Pancreas (tissue), 10 donors: ENCODE data around the gene CCDC175. TPM values are rescaled to one million over a fixed set of nuclear protein-coding genes. Genes with fewer than 3 reads are reported as not detected.

Experiments
- ATAC-seq, 4 donors: fragments of 200-7000 bp; cut with Tn5 transposase; one replicate each; pipeline versions ENCODE4 v1.8.0 to v1.9.1; 2020; ENCODE audit warnings: mild to moderate bottlenecking in 4 of 4, moderate library complexity in 4 of 4
- DNase-seq, 6 donors: peaks; one replicate each; pipeline ENCODE4 v3.0.0-alpha.2; 2020
- FAIRE-seq: peaks from 2 replicates; lab custom pipeline; 2012; peaks lifted over from hg19 to GRCh38; lab: Jason Lieb, UNC
- H3K27ac ChIP-seq, 4 donors: fragments of 200-600 bp; sonication (generic); 1 replicate in 3 of 4; 2 replicates in 1 of 4; pipeline versions ENCODE4 v1.5.0 to v1.8.0; 2020
- H3K27me3 ChIP-seq, 4 donors: fragments of 200-600 bp; one replicate each; pipeline ENCODE4 v1.8.0; 2021
- H3K36me3 ChIP-seq, 3 donors: fragments of 200-600 bp; sonication (generic) in 1 of 3; one replicate each; pipeline versions ENCODE4 v1.5.0 to v1.8.0; 2020 to 2021
- H3K4me1 ChIP-seq, 3 donors: fragments of 200-600 bp; one replicate each; pipeline ENCODE4 v1.8.0; 2021
- H3K4me3 ChIP-seq, 4 donors: fragments of 200-600 bp; sonication (generic) in 2 of 4; one replicate each; pipeline versions ENCODE4 v1.5.0 to v1.8.0; 2020 to 2021
- H3K9me3 ChIP-seq, 4 donors: fragments of 200-600 bp; one replicate each; pipeline ENCODE4 v1.8.0; 2021
- CTCF ChIP-seq, 4 donors: fragments of 200-600 bp; sonication (generic) in 3 of 4; IDR thresholded peaks; one replicate each; pipeline versions ENCODE4 v1.5.0 to v1.8.0; 2021; ENCODE audit warnings: antibody characterized with exemption in 4 of 4
- WGBS, 2 donors: extraction: QIAGEN DNeasy Blood & Tissue Kit; methylation state at CpG; one replicate each; pipeline ENCODE4 v1.1.7; 2013; 5-methylcytosine and 5-hydroxymethylcytosine counted together
- intact Hi-C, 3 donors: fragments of 100-400 bp; cut with DNase I; formaldehyde crosslinking; loops; one replicate each; pipeline versions ENCODE4 v1.11.1 to v1.14.2; 2022
- polyA plus RNA-seq, 2 donors: library from polyadenylated mRNA; stranded (reverse); fragments of 200-250 nt; gene quantifications; one replicate each; pipeline ENCODE4 v1.2.3, GENCODE V29; 2013
- total RNA-seq, 6 donors: library from RNA; stranded (reverse); fragmentation: NEBNext Ultra II Directional in 4 of 6; extraction: Animal tissue kit (Norgen Biotek cat#: 25700) in 4 of 6; gene quantifications; one replicate each; pipeline versions ENCODE4 v1.2.1 to v1.2.4, GENCODE V29; 2021 to 2023
- donor health status: healthy with polysubstance abuse.
- donor health status: DM: no; HTN: no; CAD: no; lungs with moderate emphysema.
- donor health status: DM: no; HTN: no; CAD: no.
- donor health status: control.
- donor health status: control.
- donor health status: Bipolar disorder and iron deficiency.
- donor health status: DM: yes; HTN: yes; CAD: no.
- donor health status: DM: no; HTN: no; CAD: no.
- donor health status: DM: no; HTN: no; CAD: no.
- donor health status: DM: yes; HTN: yes; CAD: no.

CCDC175 gene
- total and polyA plus RNA-seq, 8 donors, result not detected

- 89 to 95% methylated on average over 3 of the region's 3 CpGs for WGBS, 2 donors
- Histone ChIP-seq H3K27me3 (no peaks in the 10 kb centered on the region), H3K9me3 (no peaks in the 10 kb centered on the region), H3K36me3 (peaks cover 0 to 10% (median 0%) of the 10 kb centered on the region in 3 donors), H3K4me3 (no peak overlapping the region), H3K27ac (no peak overlapping the region), H3K4me1 (peaks cover under 1 to 14% (median 9%) of the 10 kb centered on the region in 3 donors)
- no peak for DNase-seq
- ATAC-seq, result no peak
- intact Hi-C loops, result no loop called here
- TF ChIP-seq CTCF (IDR thresholded peaks at IDR 0.05), result no peak
- FAIRE-seq, result no peak
Observed at GRCh38 chr14:59490756-59491155, 85.9 kb downstream of the CCDC175 start.

GRCh38 chr14:59484639-59485175, 91.9 kb downstream of the CCDC175 start:
- intact Hi-C loops, result no loop called here
- DNase-seq (no peak), ATAC-seq (peak; percentile 36 to 64 (median 58)), FAIRE-seq (no peak)
- 0 to 1% methylated on average over 25 to 32 of the region's 32 CpGs for WGBS, 2 donors
- H3K27me3 ChIP-seq, result no peaks in the 10 kb centered on the region
- TF ChIP-seq CTCF (IDR thresholded peaks at IDR 0.05), result no peak
- H3K9me3 ChIP-seq, result no peaks in the 10 kb centered on the region
- H3K27ac ChIP-seq, result peak overlapping the region; percentile 81 to 95 (median 93)
- H3K4me3 ChIP-seq, result peak overlapping the region; percentile 68 to 84 (median 74)
- peaks cover 0 to 4% (median 0%) of the 10 kb centered on the region in 3 donors for H3K36me3 ChIP-seq
- H3K4me1 ChIP-seq, result peaks cover 18 to 36% (median 30%) of the 10 kb centered on the region in 3 donors

- intact Hi-C loops, result no loop called here
Observed at GRCh38 chr14:59483819-59484638, 92.6 kb downstream of the CCDC175 start, which contains the start of the genes JKAMP and L3HYPDH. TSS of gene JKAMP (plus strand) at chr14:59484517. CDS start at chr14:59484590, 73 bp downstream. TSS of gene L3HYPDH (minus strand) at chr14:59484408. CDS start at chr14:59484316, 92 bp downstream.

GRCh38 chr14:59483363-59483762, 93.2 kb downstream of the CCDC175 start:
- Histone ChIP-seq H3K36me3 (peaks cover 0 to 4% (median 0%) of the 10 kb centered on the region in 3 donors), H3K4me1 (peaks cover 18 to 36% (median 30%) of the 10 kb centered on the region in 3 donors), H3K27ac (peak overlapping the region; percentile 81 to 95 (median 93)), H3K27me3 (no peaks in the 10 kb centered on the region), H3K4me3 (peak overlapping the region; percentile 68 to 84 (median 74)), H3K9me3 (no peaks in the 10 kb centered on the region)
- DNase-seq, result peak in 1 of 6 donors; percentile 7
- no peak for TF ChIP-seq CTCF (IDR thresholded peaks at IDR 0.05)
- no peak for FAIRE-seq
- intact Hi-C loops, result no loop called here
- ATAC-seq, result peak; percentile 1 to 7 (median 2)
- 1 to 2% methylated on average over 16 of the region's 16 CpGs for WGBS, 2 donors

More at GRCh38 chr14:59483819-59484638, 92.6 kb downstream of the CCDC175 start, which contains the start of the genes JKAMP and L3HYPDH:
- H3K9me3 ChIP-seq, result no peaks in the 10 kb centered on the region
- H3K4me1 ChIP-seq, result peaks cover 18 to 36% (median 30%) of the 10 kb centered on the region in 3 donors
- 0% methylated on average over 91 to 92 of the region's 92 CpGs for WGBS, 2 donors
- TF ChIP-seq CTCF (IDR thresholded peaks at IDR 0.05), result peak; percentile 25 to 61 (median 40)
- peak within 1 kb of the TSS; percentile 68 to 84 (median 74) for H3K4me3 ChIP-seq
- FAIRE-seq, result no peak
- H3K27ac ChIP-seq, result peak within 1 kb of the TSS; percentile 81 to 95 (median 93)
- peak; percentile 94 to 98 (median 96) for ATAC-seq
- DNase-seq, result peak; percentile 97 to 98 (median 98)
- peaks cover 0 to 4% (median 0%) of the 10 kb centered on the region in 3 donors for H3K36me3 ChIP-seq
- no peaks in the 10 kb centered on the region for H3K27me3 ChIP-seq
